A549 treated with RU486 at 1 μM for 4 hours (cell line): Measurements from ENCODE around the gene MGMT. TPM values are rescaled to one million over a fixed set of nuclear protein-coding genes. Genes with fewer than 3 reads are reported as not detected.

Experiments used
- total RNA-seq: library from RNA; stranded (reverse); fragments of 200-300 nt; extraction: Qiagen RNA extraction; gene quantifications from 5 replicates; pipeline ENCODE4 v1.2.3, GENCODE V29; 2022; ENCODE audit warnings: low read depth

MGMT gene
- 5.1 to 7.8 TPM (median 7.2 TPM) in 5 replicates for total RNA-seq

GRCh38 chr10:129466703-129467358 lies at the start of gene MGMT:
MGMT (plus strand) TSS chr10:129467241.

